ENCODE measurements around the gene FAM110A.
"Not testable (repeated sequence)": the region's sequence is repeated elsewhere in the genome, so short reads cannot be mapped to it uniquely, and the experiment has no call there.

FAM110A gene

DNA sequence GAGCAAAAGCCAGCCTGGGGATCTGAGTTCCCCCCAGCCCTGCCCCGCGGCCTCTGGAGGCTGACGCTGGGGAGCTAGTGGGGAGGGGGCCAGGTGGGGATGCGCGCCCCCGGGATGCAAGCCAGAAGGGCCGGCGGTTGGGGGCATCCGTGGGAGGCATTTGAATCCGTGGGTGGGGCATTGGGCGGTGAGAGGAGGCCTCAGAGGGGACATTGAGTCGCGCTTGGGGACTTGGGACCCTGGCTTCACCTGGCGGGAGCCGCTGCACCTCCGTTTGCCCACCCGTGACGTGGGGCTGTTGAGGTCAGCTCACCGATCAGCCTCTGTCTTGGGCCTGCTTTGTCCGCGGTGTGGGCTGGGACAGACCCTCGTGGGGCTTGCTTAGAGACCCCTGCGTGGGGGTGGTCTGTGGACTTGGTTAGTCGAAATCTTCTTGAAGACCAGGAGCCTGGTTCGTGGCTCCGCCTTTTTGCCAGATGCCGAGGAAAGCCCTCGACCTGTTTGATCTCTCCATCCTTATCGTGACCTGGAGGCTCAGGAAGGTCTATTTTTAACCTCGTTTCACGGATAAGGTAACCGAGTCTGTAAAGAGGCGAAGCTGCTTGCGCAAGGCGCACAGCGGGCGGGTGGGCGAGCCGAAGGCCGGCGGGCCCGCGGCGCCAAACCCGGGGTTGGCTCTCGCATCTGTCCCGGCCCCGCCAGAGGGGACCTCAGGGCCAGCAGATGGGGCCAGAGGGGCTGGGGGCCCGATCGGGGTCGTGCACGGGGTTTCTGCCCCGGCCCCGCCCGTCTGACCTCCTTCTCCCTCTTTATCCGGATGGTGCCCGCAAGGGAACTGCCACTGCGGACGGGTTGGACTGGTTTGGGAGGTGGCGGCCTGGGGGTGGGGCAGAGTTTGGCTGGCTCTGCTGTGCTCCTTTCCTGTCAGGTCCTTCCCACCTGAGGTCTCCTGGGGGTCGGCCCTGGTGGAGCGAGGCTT, 8.3 kb downstream of the FAM110A start:
- WGBS (ENCODE audit: insufficient coverage, insufficient read length) = no CpG with 5 or more reads among the region's 62 CpGs
- Histone ChIP-seq H3K36me3 (ENCODE audit: control insufficient read depth, insufficient read depth, low read length) (no peaks in the 10 kb centered on the region), H3K4me1 (ENCODE audit: control insufficient read depth, insufficient read depth, low read length) (peaks cover 10% of the 10 kb centered on the region), H3K9me3 (ENCODE audit: control insufficient read depth, insufficient read depth, low read length) (no peaks in the 10 kb centered on the region), H3K27ac (ENCODE audit: low read length) (no peak overlapping the region), H3K27me3 (ENCODE audit: control insufficient read depth, insufficient read depth, low read length) (no peaks in the 10 kb centered on the region), H3K4me3 (ENCODE audit: low read length) (peak overlapping the region; percentile 64)
- no peak for DNase-seq (ENCODE audit: low read depth, low spot score)

DNA sequence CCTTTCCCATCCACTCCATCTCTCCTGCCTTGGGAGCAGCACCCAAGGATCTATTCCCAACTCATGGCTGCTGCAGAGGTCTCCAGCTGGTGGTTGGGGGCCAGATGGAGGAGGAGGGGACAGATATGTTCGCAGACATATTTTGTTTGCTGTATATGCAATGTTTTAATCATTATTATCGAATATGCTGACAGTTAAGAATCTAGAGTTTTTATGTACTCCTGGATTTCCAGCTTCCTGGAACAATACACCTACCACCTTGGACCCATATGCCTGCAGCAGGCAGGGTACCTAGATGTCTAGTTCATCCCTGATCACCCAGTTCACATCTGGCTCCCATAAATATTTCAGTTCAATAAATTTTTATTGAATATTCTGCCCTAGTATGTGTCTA, 9.0 kb downstream of the FAM110A start:
- H3K36me3 ChIP-seq (ENCODE audit: control insufficient read depth, insufficient read depth, low read length) = no peaks in the 10 kb centered on the region
- H3K27me3 ChIP-seq (ENCODE audit: control insufficient read depth, insufficient read depth, low read length) = no peaks in the 10 kb centered on the region
- H3K4me1 ChIP-seq (ENCODE audit: control insufficient read depth, insufficient read depth, low read length) = peaks cover 10% of the 10 kb centered on the region
- no peak overlapping the region for H3K27ac ChIP-seq (ENCODE audit: low read length)
- H3K9me3 ChIP-seq (ENCODE audit: control insufficient read depth, insufficient read depth, low read length) = no peaks in the 10 kb centered on the region
- DNase-seq (ENCODE audit: low read depth, low spot score) = no peak
- WGBS (ENCODE audit: insufficient coverage, insufficient read length) = no CpG with 5 or more reads among the region's 2 CpGs
- H3K4me3 ChIP-seq (ENCODE audit: low read length) = peak overlapping the region; percentile 64; the same call in 1 of the 2 replicates

DNA sequence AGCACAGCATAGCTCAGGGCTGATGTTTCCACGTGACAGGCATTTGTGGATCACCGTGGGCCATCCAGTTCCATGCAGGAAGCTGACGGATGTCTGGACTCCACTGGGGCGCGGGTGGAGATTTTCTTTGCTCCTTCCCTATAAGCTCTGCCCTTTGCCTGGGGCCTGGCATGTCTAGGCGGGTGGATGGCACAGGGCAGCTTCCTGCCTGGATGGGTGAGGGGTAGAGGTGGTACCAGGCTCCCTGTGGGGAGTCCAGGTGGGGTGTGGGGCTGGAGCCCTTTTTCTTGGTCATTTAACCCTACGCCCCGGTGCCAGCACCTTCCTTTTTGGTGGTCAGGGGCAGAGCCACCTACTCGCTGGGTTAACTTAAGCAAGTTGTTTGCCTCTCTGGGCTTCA, 10.4 kb downstream of the FAM110A start:
- no CpG with 5 or more reads among the region's 9 CpGs for WGBS (ENCODE audit: insufficient coverage, insufficient read length)
- H3K4me3 ChIP-seq (ENCODE audit: low read length) = no peak overlapping the region
- H3K36me3 ChIP-seq (ENCODE audit: control insufficient read depth, insufficient read depth, low read length) = no peaks in the 10 kb centered on the region
- no peaks in the 10 kb centered on the region for H3K27me3 ChIP-seq (ENCODE audit: control insufficient read depth, insufficient read depth, low read length)
- no peaks in the 10 kb centered on the region for H3K9me3 ChIP-seq (ENCODE audit: control insufficient read depth, insufficient read depth, low read length)
- H3K27ac ChIP-seq (ENCODE audit: low read length) = no peak overlapping the region
- DNase-seq (ENCODE audit: low read depth, low spot score) = no peak
- peaks cover 10% of the 10 kb centered on the region for H3K4me1 ChIP-seq (ENCODE audit: control insufficient read depth, insufficient read depth, low read length)

DNA sequence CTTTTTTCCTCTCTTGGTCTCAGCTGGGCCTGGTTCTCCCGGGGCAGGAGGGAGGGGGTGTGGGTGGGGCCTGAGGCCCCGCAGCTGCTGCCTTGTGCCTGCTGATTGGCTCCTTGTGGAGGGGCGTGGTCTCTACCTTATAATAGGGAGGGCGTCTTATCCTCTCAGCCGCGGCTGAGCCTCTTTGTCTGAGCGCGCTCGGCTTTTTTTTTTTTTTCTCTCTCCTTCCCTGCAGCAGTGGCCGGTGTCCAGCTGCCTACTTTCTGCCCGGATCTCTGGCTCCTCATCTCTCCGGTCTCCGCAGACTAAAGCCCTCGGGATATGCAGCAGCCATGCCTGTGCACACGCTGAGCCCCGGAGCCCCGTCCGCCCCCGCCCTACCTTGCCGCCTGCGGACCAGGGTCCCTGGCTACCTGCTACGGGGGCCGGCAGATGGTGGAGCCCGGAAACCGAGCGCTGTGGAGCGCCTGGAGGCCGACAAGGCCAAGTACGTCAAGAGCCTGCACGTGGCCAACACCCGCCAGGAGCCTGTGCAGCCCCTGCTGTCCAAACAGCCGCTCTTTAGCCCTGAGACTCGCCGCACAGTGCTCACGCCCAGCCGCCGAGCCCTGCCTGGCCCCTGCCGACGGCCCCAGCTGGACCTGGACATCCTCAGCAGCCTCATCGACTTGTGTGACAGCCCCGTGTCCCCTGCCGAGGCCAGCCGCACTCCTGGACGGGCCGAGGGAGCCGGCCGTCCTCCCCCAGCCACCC, 11.1 kb downstream of the FAM110A start:
- Histone ChIP-seq H3K4me1 (ENCODE audit: control insufficient read depth, insufficient read depth, low read length) (peaks cover 10% of the 10 kb centered on the region), H3K9me3 (ENCODE audit: control insufficient read depth, insufficient read depth, low read length) (no peaks in the 10 kb centered on the region), H3K36me3 (ENCODE audit: control insufficient read depth, insufficient read depth, low read length) (no peaks in the 10 kb centered on the region), H3K27me3 (ENCODE audit: control insufficient read depth, insufficient read depth, low read length) (no peaks in the 10 kb centered on the region), H3K27ac (ENCODE audit: low read length) (no peak overlapping the region), H3K4me3 (ENCODE audit: low read length) (peak overlapping the region; percentile 50; the same call in 1 of the 2 replicates)
- no CpG with 5 or more reads among the region's 47 CpGs for WGBS (ENCODE audit: insufficient coverage, insufficient read length)
- DNase-seq (ENCODE audit: low read depth, low spot score) = peak; percentile 82

DNA sequence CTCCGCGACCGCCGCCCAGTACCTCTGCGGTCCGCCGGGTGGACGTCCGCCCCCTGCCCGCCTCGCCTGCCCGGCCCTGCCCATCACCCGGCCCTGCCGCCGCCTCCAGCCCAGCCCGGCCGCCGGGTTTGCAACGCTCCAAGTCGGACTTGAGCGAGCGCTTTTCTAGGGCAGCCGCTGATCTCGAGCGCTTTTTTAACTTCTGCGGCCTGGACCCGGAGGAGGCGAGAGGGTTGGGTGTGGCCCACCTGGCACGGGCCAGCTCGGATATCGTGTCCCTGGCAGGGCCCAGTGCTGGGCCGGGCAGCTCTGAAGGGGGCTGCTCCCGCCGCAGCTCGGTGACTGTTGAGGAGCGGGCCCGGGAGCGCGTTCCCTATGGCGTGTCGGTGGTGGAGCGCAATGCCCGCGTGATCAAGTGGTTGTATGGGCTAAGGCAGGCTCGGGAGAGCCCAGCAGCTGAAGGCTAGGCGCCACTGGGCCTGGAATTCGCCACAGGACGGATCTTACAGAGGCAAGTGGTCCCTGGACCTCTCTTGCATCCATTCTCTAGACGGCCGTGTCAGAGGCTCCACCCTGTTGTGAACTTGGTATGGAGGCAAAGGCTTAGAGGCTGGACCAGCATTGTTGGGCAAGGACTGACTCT, 11.8 kb downstream of the FAM110A start:
- no CpG with 5 or more reads among the region's 50 CpGs for WGBS (ENCODE audit: insufficient coverage, insufficient read length)
- H3K4me1 ChIP-seq (ENCODE audit: control insufficient read depth, insufficient read depth, low read length) = peaks cover 10% of the 10 kb centered on the region
- no peaks in the 10 kb centered on the region for H3K36me3 ChIP-seq (ENCODE audit: control insufficient read depth, insufficient read depth, low read length)
- H3K4me3 ChIP-seq (ENCODE audit: low read length) = peak overlapping the region; percentile 50; the same call in 1 of the 2 replicates
- no peak overlapping the region for H3K27ac ChIP-seq (ENCODE audit: low read length)
- H3K27me3 ChIP-seq (ENCODE audit: control insufficient read depth, insufficient read depth, low read length) = no peaks in the 10 kb centered on the region
- no peak for DNase-seq (ENCODE audit: low read depth, low spot score)
- H3K9me3 ChIP-seq (ENCODE audit: control insufficient read depth, insufficient read depth, low read length) = no peaks in the 10 kb centered on the region

DNA sequence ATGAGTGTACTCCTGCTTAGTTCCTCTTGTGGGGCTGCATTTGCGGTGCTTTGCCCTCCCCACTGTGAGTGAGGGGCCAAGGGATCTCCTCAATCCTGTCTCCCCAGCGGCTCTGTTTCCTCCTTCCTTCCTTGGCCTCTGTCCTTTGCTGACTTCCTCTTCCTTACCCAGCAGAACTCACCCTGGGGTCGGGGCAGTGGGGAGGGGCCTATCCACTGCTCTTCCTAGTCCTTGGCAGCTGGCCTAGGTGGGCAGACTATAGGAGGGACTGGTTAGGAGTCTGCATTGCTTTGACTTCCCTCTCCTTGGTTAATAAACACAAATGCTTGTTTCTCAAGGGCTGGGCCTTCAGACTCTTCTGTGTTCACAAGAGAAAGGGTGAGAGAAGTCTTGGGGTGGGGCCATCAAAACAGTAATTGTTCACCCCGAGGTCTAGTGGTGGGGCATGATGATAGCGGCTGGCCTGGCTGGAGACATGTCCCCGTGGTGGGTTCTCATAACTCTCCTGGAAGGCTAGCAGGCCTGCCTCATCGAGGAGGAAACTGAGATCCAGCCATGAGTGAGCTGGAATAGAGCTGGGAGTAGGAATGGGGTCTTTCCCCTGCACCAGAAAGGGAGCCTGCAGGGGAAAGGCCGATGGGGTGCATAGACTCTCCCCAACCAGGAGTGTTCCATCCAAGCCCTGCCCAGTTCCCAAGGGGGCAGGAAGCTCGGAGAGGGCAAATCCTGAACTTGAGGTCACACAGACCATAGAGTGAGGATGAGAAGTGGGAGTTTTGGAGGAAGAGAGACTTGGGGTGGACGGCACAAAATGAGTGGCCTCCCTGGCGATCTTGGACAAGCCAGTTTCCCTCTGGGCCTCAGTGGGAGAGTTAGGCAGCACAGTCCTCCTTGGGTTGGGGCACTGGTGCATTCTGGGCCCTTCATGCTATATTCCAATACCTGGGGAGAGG, 12.7 kb downstream of the FAM110A start:
- DNase-seq (ENCODE audit: low read depth, low spot score) = no peak
- Histone ChIP-seq H3K4me1 (ENCODE audit: control insufficient read depth, insufficient read depth, low read length) (peaks cover 8% of the 10 kb centered on the region), H3K4me3 (ENCODE audit: low read length) (no peak overlapping the region), H3K36me3 (ENCODE audit: control insufficient read depth, insufficient read depth, low read length) (no peaks in the 10 kb centered on the region), H3K27me3 (ENCODE audit: control insufficient read depth, insufficient read depth, low read length) (no peaks in the 10 kb centered on the region), H3K27ac (ENCODE audit: low read length) (no peak overlapping the region), H3K9me3 (ENCODE audit: control insufficient read depth, insufficient read depth, low read length) (no peaks in the 10 kb centered on the region)
- no CpG with 5 or more reads among the region's 11 CpGs for WGBS (ENCODE audit: insufficient coverage, insufficient read length)

DNA sequence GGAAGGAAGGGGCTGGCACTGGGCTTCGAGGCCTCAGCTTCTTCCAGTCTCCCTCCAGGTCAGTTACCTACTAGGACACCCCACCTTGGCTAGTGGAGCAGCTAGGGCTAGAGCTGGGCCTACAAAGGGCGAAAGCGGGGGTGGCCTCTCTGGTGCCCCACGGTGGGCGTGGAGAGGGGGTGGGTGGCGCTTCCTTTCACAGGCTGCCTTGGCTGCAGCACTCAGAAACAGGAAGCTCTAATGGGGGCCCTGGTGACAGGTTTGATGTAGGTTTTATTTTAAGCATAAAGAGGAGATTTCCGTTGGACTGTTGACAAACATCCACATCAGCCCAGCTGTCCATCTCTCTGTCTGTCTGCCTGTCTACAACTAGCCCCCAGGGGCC, 13.4 kb downstream of the FAM110A start:
- Histone ChIP-seq H3K27ac (ENCODE audit: low read length) (no peak overlapping the region), H3K36me3 (ENCODE audit: control insufficient read depth, insufficient read depth, low read length) (no peaks in the 10 kb centered on the region), H3K9me3 (ENCODE audit: control insufficient read depth, insufficient read depth, low read length) (no peaks in the 10 kb centered on the region), H3K4me1 (ENCODE audit: control insufficient read depth, insufficient read depth, low read length) (peaks cover 6% of the 10 kb centered on the region), H3K27me3 (ENCODE audit: control insufficient read depth, insufficient read depth, low read length) (no peaks in the 10 kb centered on the region), H3K4me3 (ENCODE audit: low read length) (no peak overlapping the region)
- DNase-seq (ENCODE audit: low read depth, low spot score) = no peak
- WGBS (ENCODE audit: insufficient coverage, insufficient read length) = no CpG with 5 or more reads among the region's 7 CpGs

DNA sequence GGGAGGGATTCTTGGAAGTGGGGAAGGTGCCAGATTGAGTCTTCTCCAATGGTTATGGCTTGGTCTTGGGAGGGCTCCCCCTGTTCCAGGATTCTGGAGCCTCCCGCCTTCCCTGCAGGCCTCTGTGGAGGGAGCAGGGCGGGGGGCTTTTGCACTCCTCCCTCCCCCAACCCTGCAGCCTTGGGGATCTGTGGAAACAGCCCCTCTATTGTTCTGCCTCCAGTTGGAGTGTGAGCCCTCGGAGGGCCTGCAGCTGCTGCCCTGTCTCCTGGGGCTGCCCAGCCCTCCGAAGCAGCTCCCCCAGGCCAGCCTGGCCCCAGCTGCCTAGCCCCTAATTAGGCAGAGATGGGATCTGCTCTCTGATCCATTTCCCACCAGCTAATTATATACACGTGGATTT, 14.7 kb downstream of the FAM110A start:
- Histone ChIP-seq H3K4me3 (ENCODE audit: low read length) (no peak overlapping the region), H3K4me1 (ENCODE audit: control insufficient read depth, insufficient read depth, low read length) (peaks cover 4% of the 10 kb centered on the region), H3K9me3 (ENCODE audit: control insufficient read depth, insufficient read depth, low read length) (no peaks in the 10 kb centered on the region), H3K27me3 (ENCODE audit: control insufficient read depth, insufficient read depth, low read length) (no peaks in the 10 kb centered on the region), H3K36me3 (ENCODE audit: control insufficient read depth, insufficient read depth, low read length) (no peaks in the 10 kb centered on the region), H3K27ac (ENCODE audit: low read length) (no peak overlapping the region)
- no peak for DNase-seq (ENCODE audit: low read depth, low spot score)
- no CpG with 5 or more reads among the region's 5 CpGs for WGBS (ENCODE audit: insufficient coverage, insufficient read length)

DNA sequence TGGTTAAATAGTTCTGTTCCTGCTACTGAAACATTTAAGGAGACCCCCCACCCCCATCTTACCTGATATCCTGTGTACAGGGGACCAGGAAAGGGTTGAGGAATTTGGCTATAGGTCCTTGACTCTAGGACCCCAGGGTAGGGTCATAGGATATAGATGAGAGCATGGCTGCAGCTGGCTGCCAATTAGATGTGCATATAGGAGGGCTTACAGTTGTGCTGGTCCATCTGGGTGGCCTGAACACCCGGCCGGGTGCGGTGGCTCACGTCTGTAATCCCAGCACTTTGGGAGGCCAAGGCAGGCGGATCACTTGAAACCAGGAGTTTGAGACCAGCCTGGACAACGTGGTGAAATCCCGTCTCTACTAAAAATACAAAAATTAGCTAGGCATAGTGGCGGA, 15.2 kb downstream of the FAM110A start:
- H3K27me3 ChIP-seq (ENCODE audit: control insufficient read depth, insufficient read depth, low read length); H3K4me1 ChIP-seq (ENCODE audit: control insufficient read depth, insufficient read depth, low read length); H3K36me3 ChIP-seq (ENCODE audit: control insufficient read depth, insufficient read depth, low read length); H3K4me3 ChIP-seq (ENCODE audit: low read length); DNase-seq (ENCODE audit: low read depth, low spot score); H3K9me3 ChIP-seq (ENCODE audit: control insufficient read depth, insufficient read depth, low read length); H3K27ac ChIP-seq (ENCODE audit: low read length): not testable (repeated sequence)
- WGBS (ENCODE audit: insufficient coverage, insufficient read length) = no CpG with 5 or more reads among the region's 8 CpGs

Measured in iPS DF 6.9 (cell line).